GM18526 (cell line): ENCODE data around the gene RANBP3.

ENCODE experiments used
- POLR2A ChIP-seq: IDR thresholded peaks from 3 replicates; pipeline ENCODE4 v1.6.1; 2011; ENCODE audit not compliant: insufficient read length; ENCODE audit errors: extremely low read depth

Gene RANBP3

DNA sequence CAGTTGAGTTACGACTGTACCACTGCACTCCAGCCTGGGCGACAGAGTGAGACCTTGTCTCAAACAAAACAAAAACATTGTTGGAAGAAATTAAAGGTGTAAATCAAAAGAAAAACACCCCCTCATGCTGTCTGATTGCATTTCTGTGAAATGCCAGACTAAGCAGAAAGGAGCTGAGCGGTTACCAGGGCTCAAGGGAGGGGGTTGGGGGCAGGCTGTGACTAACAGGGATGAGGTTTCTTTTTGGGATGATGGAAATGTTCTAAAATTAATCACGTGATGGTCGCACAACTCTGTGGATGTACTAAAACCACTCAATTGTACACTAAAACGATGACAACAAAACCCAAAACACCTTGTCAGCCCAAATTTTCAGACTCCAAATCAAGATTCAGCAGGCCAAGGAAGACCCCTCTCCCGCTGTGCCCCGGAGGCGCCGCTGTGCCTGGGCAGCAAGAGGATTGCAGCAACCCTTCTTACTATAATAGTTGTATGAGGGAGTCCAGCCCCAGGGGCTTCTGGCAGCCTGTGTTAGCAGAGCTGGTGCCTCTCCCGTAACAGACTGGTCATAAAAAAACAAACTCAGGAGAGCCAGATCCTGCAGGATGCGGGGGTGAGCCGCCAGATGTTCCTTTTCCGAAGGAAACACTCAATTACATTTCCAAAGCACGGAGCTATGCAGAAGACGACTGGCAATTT lies 43.0 kb downstream of the RANBP3 start:
- TF ChIP-seq POLR2A = no peak

DNA sequence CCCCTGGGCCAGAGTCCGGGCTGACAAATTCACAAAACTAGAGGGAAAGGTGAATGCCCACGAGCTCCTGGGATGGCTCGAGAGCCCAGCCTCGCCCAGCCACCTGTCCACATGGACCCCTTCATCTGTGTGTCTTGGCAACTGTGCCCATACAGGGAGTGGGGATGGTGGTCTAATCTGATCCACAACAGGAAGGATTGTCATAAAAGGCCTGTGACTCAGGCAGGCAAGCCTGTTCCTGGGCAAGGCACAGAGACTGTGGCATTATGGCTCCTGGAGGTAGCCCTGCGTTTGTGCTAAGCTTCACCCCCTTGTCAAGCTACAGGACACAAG lies 43.9 kb downstream of the RANBP3 start:
- no peak for TF ChIP-seq POLR2A

DNA sequence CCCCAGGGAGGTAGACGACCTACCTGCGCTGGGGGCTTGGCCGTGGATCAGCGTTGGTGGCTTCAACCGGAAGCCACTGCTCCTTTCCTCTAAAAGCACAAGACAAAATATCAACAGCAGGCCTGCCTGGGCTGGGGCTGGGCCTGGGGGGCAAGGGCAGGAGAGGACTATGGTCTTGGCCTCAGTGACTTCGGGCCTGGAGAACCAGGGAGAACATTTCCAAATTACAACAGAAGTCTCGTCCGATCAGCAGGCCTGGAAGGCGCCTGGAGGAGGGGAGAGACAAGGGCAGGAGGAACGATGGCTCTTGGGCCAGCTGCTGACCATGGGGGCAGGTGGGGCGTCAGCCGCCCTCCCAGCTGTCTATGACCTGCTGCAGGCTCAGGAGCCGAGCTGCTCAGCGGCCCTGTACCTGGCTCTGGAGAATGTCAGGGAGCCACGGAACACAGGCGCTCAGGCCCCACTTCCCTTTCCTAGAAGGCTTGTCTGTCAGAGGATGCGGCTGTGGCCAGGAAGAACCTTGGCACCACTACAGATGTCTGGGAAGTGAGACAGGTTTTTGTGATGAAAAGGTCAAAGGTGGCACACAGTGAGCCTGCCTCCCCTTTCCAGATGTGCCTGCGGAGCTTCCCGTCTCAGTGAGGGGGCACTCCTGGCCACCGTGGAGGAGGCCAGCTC lies 44.4 kb downstream of the RANBP3 start:
- no peak for TF ChIP-seq POLR2A

DNA sequence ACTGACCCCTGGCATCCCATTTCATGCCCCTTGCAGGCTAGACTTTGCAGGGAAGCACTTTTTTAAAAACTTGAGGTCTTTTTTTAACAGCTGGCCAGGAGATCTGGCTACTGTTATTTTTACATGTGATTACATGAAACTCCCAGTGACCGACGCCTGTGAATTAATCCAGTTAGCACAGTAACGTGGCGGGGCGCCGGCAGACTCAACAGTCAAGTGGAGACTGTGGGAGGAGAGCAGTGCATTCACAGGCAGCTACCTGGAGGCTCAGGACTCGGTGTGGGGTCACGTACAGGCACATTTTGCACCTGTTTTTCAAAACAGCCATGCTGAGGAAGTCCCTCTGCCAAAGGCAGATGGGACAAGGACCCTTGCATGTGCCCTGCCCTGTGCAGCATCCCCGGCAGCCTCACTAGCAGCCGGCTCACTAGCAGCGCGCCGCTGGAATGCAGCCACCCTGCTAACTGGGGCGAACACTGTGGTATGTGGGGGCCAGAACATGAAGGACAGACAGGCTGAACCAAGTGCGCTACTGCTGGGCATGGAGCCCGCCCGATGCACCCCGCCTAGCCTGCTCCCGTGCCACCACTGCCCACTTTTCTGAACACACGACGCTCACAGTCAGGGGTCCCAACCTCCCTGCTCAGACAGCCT lies 45.2 kb downstream of the RANBP3 start:
- no peak for TF ChIP-seq POLR2A

DNA sequence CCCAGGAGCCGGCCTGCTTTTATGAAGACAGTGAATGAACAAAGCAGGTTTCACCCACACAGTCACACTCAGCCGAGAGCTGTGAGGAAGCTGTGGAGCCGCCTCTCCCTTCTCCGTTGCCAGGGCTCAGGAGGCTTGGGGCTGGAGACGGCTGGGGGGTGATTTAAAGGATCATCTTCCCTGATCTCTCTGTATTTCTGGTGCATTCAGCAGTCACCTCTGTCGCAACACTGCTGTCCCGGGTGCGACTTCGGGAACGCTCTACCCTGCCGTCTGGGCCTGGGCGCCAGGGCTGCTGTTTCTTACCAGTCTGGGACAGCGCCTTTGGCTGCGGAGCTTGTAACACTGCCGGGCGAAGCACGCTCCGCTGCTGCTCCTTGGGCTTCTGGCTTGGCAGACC lies 45.8 kb downstream of the RANBP3 start:
- no peak for TF ChIP-seq POLR2A

DNA sequence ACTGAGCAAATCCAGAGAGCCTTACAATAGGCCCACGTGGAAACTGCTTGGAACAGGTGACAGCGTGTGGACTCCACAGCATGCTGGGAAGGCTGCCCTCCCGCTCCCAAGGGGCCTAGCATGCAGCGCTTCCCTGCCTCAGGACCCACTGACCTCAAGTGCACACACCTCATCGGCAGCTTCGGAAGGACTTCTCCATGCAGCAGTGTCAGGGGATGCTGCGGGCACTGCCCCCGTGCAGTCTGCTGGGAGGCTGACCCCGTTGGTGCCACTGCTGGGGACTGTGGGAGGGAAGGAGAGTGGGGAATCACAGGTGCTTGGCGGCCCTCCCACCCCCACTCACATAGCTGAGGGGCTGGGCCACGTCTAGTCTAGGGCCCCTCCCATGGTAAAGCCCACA lies 46.7 kb downstream of the RANBP3 start:
- TF ChIP-seq POLR2A = no peak

DNA sequence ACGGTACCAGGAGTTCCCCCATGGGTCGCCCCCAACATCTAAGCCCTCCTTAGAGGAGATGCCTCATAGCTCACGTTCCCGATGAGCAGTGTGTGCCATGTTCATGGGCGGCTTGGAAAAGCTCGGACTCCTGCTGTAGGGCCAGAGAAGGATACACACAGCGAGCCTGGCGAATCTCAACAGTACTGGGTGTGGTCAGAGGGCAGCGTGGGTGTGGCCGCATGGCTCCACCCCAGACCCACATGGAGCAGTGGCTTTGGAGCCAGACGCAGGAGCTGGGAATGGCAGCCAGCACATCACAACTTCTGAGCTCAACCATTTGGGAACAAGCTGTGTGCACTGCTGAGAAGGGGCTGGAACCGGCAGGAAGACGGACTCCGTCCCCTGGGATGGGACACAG lies 48.3 kb downstream of the RANBP3 start:
- TF ChIP-seq POLR2A = no peak

DNA sequence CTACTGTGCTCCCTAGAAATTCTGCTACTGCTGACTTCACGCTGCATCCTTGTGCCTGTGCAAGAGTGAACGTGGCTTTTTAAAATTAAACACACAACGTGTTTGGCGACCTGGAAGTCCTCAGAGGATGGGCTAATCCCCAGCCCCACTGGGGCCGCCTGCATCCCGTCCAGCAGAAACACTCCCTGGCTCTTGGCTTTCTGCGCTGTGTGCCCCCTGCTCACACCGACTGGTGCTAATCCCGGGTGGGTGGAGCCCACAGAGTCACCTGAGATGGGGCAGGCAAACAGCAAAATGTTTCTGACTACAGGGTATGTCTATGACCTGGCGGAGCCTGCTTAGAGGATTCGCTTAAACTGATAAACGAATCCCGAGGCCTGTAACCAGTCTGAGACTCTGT lies 48.8 kb downstream of the RANBP3 start:
- TF ChIP-seq POLR2A = no peak

DNA sequence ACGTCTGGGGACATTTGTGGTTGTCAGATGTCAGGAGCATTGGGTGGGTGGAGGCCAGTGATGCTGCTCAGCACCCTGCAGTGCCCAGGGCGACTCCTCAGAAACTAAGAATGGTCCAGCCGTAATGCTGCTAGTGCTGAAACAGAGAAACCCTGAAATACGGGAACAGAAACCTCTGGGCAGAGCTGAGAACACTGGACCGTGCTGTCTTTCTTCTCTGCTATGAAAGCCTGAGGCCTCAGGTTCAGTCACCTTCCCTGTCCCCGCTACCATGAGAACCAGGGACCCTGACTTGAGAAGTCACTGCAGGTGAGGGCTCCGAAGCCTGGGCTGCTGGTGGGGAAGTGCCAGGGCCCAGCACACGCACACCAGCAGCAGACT lies 50.5 kb downstream of the RANBP3 start:
- no peak for TF ChIP-seq POLR2A

DNA sequence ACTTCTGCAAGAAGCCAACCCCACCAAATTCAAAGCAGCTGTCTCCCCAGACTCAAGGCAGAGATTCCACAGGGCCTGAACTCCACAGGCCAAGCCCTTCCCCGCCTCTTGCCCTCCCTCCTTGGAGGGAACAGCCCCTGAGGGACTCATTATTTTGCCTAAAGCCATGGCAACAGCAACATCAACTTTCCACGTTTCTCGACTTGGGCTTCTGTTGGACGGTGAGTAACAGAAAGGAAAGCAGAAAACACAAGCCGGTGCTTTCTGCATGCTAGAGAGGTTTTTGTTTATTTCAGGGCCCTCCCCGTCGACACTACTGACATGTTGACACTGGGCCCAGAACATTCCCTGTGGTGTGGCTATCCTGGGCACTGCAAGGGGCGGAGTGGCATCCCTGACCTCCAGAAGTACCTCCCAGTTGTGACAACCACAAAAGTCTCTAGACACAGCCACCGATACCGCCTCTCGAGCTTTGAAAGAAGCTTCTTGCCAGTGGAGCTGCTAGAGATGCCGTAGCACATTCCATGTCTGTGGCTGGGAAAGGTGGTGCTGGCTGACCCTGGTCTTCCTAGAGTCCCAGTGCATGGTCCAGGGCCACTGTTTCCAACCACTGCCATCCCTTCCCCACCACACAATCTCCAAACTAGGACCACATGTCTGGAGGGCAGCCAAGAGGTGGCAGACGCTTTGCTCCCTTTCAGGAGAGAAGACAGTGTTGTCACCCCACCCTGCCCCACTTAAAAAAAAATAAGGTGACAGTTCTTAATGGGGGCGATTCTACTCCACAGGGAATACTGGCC lies 51.1 kb downstream of the RANBP3 start:
- no peak for TF ChIP-seq POLR2A

DNA sequence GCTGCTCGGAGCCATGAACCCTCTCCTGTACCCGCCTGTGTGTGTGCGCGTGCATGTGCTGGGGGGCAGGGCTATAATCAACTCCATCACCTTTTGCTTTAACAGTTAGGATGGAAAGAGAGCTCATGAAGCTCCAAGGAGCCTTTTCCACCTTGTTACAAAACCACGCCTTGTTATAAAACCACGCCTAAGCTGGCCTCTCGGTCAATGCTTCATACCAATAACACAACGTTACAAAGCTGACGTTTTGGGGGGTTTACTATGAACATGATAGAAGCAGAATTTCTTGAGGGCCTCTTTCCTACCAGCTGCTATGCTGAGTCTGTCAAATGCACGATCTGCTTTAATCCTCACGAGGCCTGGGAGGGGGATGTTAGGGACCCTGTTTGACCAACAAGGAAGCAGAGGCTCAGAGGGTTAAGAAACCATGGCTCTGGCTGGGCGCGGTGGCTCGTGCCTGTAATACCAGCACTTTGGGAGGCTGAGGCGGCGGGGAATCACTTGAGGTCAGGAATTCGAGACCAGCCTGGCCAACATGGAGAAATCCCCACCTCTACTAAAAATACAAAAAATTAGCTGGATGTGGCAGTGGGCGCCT lies 52.0 kb downstream of the RANBP3 start:
- no peak for TF ChIP-seq POLR2A

DNA sequence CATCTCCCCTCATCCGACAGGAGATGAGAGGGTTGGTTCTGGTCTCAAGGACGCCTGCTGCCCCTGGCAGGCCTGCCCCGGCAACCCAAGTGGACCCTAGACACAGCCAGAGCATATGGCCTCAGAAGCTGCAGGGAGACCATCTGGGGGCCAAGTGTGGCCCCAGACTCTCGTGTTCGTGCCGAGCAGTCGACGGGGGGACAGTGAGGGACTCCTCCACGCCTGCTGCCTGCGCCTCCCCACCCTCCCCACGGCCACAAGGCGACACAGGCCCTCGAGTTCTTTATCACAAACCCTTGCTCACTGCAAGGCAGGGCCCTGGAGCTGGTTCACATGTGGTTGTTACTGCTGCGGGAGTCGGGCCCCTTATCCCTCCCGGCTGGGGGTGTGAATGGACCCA lies 54.6 kb downstream of the RANBP3 start:
- no peak for TF ChIP-seq POLR2A

DNA sequence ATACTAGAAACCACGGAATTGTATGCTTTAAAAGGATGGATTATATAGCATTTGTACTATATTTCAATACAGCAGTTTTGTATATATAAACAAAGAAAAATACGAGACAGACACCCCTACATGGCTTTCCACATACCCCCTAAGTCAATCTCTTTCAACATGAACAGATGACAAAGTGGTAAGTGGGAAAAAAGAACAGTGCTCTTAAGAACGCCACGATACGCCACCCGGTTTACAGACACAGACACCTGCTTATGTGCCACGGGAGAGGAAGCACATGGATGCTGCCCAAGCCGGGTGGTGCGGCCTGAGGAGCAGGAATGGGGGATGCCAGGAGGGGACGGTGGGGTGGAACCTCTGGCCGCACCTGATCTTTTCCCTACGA lies 55.8 kb downstream of the RANBP3 start:
- no peak for TF ChIP-seq POLR2A

DNA sequence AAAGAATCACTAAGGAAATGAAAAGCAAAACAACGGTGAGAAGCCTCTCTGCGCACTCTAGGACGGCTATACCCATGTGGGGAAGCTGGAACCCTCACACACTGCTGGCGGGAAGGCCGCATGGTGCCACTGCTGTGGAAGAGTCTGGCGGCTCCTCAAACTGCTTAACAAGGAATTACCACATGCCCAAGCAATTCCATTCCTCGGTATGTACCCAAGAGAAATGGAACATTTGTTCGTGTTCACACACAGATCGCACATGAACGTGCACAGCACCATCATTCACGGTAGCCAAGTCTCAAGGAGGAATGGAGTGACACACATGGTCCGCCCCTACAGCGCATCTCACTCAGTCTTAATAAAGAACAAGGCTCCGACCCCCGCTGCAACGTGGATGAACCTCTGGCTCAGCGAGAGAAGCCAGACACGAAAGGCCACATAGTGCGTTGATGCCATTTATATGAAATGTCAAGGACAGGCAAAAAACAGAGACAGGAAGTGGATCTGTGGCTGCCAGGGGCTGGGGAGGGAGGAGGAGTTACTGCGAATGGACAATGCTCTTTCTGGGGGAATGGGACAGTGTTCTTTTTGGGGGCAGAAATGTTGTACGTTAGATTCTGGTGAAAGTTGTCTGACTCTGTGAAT lies 56.3 kb downstream of the RANBP3 start:
- TF ChIP-seq POLR2A = no peak
